Loucy (cell line): ENCODE results near the gene SMG9.

Experiments
- H2AFZ ChIP-seq: fragments of 200-600 bp; sonication (generic); 2 replicates; pipeline ENCODE4 v1.6.0; 2016; ENCODE audit warnings: antibody characterized with exemption, mild to moderate bottlenecking, low read length, moderate library complexity
- H3F3A ChIP-seq: fragments of 200-600 bp; 2 replicates; pipeline ENCODE4 v1.6.0; 2016; ENCODE audit warnings: antibody characterized with exemption, low read depth, mild to moderate bottlenecking
- H3K27me3 ChIP-seq: fragments of 200-600 bp; sonication (generic); 2 replicates; pipeline ENCODE4 v1.6.1; 2014; ENCODE audit warnings: low read length, mild to moderate bottlenecking; ENCODE audit not compliant: insufficient read depth, poor library complexity, severe bottlenecking
- H3K36me3 ChIP-seq: fragments of 200-600 bp; sonication (generic); 2 replicates; pipeline ENCODE4 v1.6.1; 2016; ENCODE audit warnings: low read length; ENCODE audit not compliant: insufficient read depth
- H3K4me1 ChIP-seq: fragments of 200-600 bp; sonication (generic); 2 replicates; pipeline ENCODE4 v1.5.1; 2014; ENCODE audit warnings: low read length, mild to moderate bottlenecking; ENCODE audit not compliant: insufficient read depth, poor library complexity, severe bottlenecking
- H3K4me2 ChIP-seq: fragments of 200-600 bp; sonication (generic); 2 replicates; pipeline ENCODE4 v1.6.0; 2014; ENCODE audit warnings: antibody characterized with exemption, low read length, low read depth, mild to moderate bottlenecking; ENCODE audit not compliant: poor library complexity, severe bottlenecking
- H3K4me3 ChIP-seq: fragments of 200-600 bp; sonication (generic); 2 replicates; pipeline ENCODE4 v1.5.1; 2014; ENCODE audit warnings: low read length, mild to moderate bottlenecking, mixed read lengths; ENCODE audit not compliant: poor library complexity, severe bottlenecking
- H3K79me2 ChIP-seq: fragments of 200-600 bp; sonication (generic); 2 replicates; pipeline ENCODE4 v1.6.1; 2014; ENCODE audit warnings: low read length; ENCODE audit not compliant: insufficient read depth
- H3K9ac ChIP-seq: fragments of 200-600 bp; sonication (generic); 2 replicates; pipeline ENCODE4 v1.6.0; 2014; ENCODE audit warnings: mild to moderate bottlenecking, low read depth, low read length, moderate library complexity; ENCODE audit not compliant: poor library complexity, severe bottlenecking
- H3K9me2 ChIP-seq: fragments of 200-600 bp; sonication (generic); replicated peaks from 2 replicates; pipeline ENCODE4 v1.6.1; 2016; ENCODE audit warnings: low read depth, low read length, mixed read lengths
- H3K9me3 ChIP-seq: fragments of 200-600 bp; sonication (generic); 2 replicates; pipeline ENCODE4 v1.6.1; 2014; ENCODE audit warnings: mild to moderate bottlenecking, antibody characterized with exemption, low read length, low read depth; ENCODE audit not compliant: insufficient read depth
- H4K20me1 ChIP-seq: fragments of 200-600 bp; sonication (generic); 2 replicates; pipeline ENCODE4 v1.6.0; 2014; ENCODE audit warnings: antibody characterized with exemption, low read length, mild to moderate bottlenecking; ENCODE audit not compliant: insufficient read depth, poor library complexity, severe bottlenecking
- EZH2phosphoT487 ChIP-seq: fragments of 200-600 bp; IDR thresholded peaks from 2 replicates; pipeline ENCODE4 v1.6.1; 2018; ENCODE audit warnings: antibody characterized with exemption, mild to moderate bottlenecking, moderate library complexity, borderline replicate concordance
- TF ChIP-seq, protein P1 (sequence below): fragments of 200-600 bp; sonication (generic); conservative IDR thresholded peaks from 2 replicates; pipeline ENCODE4 v1.5.1; 2014; ENCODE audit warnings: mild to moderate bottlenecking, antibody characterized with exemption, low read length

SMG9 gene, protein sequence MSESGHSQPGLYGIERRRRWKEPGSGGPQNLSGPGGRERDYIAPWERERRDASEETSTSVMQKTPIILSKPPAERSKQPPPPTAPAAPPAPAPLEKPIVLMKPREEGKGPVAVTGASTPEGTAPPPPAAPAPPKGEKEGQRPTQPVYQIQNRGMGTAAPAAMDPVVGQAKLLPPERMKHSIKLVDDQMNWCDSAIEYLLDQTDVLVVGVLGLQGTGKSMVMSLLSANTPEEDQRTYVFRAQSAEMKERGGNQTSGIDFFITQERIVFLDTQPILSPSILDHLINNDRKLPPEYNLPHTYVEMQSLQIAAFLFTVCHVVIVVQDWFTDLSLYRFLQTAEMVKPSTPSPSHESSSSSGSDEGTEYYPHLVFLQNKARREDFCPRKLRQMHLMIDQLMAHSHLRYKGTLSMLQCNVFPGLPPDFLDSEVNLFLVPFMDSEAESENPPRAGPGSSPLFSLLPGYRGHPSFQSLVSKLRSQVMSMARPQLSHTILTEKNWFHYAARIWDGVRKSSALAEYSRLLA

DNA sequence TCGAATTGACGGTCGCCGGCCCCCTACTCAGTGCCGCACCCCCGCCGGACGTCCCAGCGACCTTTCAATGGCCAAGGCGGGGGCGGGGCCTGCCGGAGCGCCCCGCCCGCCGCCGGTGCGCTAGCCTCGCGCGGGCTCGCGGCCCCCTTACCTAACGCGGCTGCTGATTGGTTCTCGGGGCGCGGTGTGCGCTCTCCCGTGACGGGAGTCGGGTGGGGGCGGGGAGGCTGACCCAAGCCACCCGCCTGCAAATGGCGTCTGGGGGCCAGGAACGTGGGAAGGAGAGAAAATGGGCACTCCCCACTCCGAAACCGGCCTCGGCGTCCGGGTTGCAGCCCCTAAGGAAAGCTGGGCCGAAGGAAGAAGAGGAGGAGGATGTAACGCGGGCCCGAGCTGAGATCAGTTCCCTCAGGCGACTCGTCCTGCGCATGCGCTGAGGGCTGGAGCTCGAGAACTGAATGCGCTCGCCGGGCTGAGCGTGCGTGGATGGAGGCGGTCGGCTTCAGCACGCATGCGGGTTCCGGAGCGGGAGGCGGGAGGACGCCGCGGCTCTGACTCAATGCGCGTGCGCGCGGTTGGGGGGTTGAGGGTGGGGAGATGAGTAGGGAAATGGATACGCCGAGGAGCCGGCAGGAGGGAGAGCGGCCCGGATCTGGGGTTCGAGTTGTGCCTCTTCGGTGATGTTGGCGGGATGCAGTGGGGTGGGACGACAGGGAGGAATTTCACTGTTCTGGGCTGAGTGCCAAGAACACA is at the start of gene SMG9:
Gene SMG9 (minus strand): TSS at position 460 of the 753 bp plus-strand sequence. CDS start 4,221 bp downstream, outside the sequence.
- Histone ChIP-seq H3K4me3 (peak within 1 kb of the TSS; percentile 86), H3K27me3 (no peaks in the 10 kb centered on the region), H2AFZ (peak within 1 kb of the TSS; percentile 71), H3K9ac (peak within 1 kb of the TSS; percentile 99), H3K79me2 (peaks cover 48% of the 10 kb centered on the region), H3K4me1 (peaks cover 21% of the 10 kb centered on the region), H3K9me3 (no peaks in the 10 kb centered on the region), H3K9me2 (no peaks in the 10 kb centered on the region), H3K4me2 (peak within 1 kb of the TSS; percentile 90), H3K36me3 (peaks cover 8% of the 10 kb centered on the region; the same call in 1 of the 2 replicates), H4K20me1 (peaks cover 20% of the 10 kb centered on the region), H3F3A (0 out of 2 replicates have a peak, but pooled peaks cover 3% of the 10 kb centered on the region)
- TF ChIP-seq, protein P1, sequence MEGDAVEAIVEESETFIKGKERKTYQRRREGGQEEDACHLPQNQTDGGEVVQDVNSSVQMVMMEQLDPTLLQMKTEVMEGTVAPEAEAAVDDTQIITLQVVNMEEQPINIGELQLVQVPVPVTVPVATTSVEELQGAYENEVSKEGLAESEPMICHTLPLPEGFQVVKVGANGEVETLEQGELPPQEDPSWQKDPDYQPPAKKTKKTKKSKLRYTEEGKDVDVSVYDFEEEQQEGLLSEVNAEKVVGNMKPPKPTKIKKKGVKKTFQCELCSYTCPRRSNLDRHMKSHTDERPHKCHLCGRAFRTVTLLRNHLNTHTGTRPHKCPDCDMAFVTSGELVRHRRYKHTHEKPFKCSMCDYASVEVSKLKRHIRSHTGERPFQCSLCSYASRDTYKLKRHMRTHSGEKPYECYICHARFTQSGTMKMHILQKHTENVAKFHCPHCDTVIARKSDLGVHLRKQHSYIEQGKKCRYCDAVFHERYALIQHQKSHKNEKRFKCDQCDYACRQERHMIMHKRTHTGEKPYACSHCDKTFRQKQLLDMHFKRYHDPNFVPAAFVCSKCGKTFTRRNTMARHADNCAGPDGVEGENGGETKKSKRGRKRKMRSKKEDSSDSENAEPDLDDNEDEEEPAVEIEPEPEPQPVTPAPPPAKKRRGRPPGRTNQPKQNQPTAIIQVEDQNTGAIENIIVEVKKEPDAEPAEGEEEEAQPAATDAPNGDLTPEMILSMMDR, result no peak
- no peak for TF ChIP-seq EZH2phosphoT487

DNA sequence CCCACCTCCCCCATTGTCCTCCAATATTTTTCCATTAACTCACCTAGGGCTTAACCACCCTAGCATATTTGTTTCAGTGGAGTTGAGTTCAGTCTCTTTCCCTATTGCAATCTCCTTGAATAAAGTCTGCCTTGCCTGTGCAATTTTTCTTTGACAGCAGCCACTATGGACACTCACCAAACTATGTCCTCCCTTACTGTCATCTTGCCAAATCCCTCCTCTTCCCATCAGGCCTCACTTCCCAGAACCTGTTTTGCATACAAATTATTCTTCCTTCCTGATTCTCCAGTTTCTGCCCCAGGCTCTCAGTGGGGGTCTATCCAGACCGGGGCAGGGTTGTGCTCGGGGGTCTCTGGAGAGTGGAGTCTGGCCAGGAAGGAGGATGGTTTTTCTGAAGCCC is 49.7 kb upstream of the SMG9 start:
- Histone ChIP-seq H3K9me3 (no peaks in the 10 kb centered on the region), H2AFZ (no peak overlapping the region), H3K79me2 (no peaks in the 10 kb centered on the region), H3K27me3 (no peaks in the 10 kb centered on the region), H3K36me3 (no peaks in the 10 kb centered on the region), H3K9me2 (no peaks in the 10 kb centered on the region), H3K4me2 (no peak overlapping the region), H3K4me3 (no peak overlapping the region), H3K4me1 (no peaks in the 10 kb centered on the region), H4K20me1 (no peaks in the 10 kb centered on the region), H3K9ac (no peak overlapping the region), H3F3A (no peaks in the 10 kb centered on the region)
- TF ChIP-seq, protein P1, result no peak
- TF ChIP-seq EZH2phosphoT487, result no peak

DNA sequence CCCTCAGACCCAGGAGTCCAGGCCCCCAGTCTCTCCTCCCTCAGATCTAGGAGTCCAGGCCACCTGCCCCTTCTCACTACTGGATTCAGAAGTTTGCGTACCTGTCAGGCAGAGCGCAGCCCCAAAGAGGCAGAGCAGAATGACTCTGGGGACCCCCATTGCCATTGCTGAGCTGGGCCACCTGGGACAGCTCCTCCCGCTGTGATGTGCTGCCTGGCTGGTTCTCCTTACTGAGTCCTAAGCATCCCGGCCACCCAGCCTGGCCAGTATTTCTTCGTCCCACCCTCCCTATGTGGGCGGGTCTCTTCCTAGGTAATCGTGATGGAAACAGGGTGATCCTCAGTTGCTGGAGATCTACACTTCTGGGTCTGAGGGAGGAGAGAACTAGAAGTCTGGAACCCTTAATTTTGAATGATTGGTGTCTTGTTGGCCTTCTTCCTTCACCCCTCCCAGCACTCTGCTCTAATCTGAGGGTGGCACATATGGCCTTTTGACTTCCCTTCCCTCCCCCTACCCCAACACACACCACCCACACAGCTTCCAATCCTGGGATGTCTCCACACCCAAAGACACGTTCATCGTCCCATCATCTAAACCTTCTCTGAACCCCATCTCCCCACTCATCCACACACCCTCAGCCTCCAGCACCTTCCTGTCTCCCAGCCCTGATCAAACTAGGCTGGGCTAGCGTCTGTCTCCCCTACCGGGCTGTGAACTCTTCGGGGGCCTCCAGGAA is 47.6 kb upstream of the SMG9 start, which contains the start of gene LYPD5:
Gene LYPD5 (minus strand): TSS at position 232 of the 736 bp plus-strand sequence. CDS start 67 bp downstream, at position 165.
- Histone ChIP-seq H3K9me2 (no peaks in the 10 kb centered on the region), H3K4me2 (no peak within 1 kb of the TSS), H3K79me2 (no peaks in the 10 kb centered on the region), H3F3A (no peaks in the 10 kb centered on the region), H4K20me1 (no peaks in the 10 kb centered on the region), H3K36me3 (no peaks in the 10 kb centered on the region), H3K4me3 (no peak within 1 kb of the TSS), H2AFZ (no peak within 1 kb of the TSS), H3K9ac (no peak within 1 kb of the TSS), H3K9me3 (no peaks in the 10 kb centered on the region), H3K4me1 (no peaks in the 10 kb centered on the region), H3K27me3 (no peaks in the 10 kb centered on the region)
- no peak for TF ChIP-seq EZH2phosphoT487
- TF ChIP-seq, protein P1, result no peak
